ENCODE measurements around the gene MAGI2. TPM values are rescaled to one million over a fixed set of nuclear protein-coding genes. Genes with fewer than 3 reads are reported as not detected.

MAGI2 gene
- total RNA-seq, 1 donor from 2014 or later: 10.7 TPM

DNA sequence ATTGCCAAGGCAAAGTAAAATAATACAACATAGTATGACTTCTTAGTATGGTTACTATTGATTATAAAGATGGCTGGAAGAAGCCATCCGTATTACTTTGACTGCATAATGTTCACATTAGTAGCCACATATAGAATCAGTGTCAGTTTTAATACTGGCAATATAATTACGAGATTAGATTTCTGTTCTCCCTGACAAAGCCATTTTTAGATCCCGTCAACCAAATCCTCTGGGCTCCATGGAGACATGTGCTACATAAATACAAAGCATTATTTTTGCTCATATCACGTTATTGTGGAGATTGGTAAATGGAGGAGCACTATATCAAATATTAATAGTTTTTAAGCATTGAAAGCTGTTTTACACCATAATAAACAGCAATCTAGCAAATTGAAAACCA, 124.0 kb downstream of the MAGI2 start:
- H3K9me3 Mint-ChIP-seq (ENCODE audit: unreplicated experiment): no peaks in the 10 kb centered on the region
- H3K4me3 Mint-ChIP-seq (ENCODE audit: unreplicated experiment): no peak overlapping the region
- H3K27ac Mint-ChIP-seq (ENCODE audit: unreplicated experiment): no peak overlapping the region
- H3K36me3 Mint-ChIP-seq (ENCODE audit: unreplicated experiment): no peaks in the 10 kb centered on the region
- peaks cover 3% of the 10 kb centered on the region for H3K27me3 Mint-ChIP-seq (ENCODE audit: unreplicated experiment)
- DNase-seq (ENCODE audit: extremely low spot score, unreplicated experiment): no peak
- TF ChIP-seq, protein P1, sequence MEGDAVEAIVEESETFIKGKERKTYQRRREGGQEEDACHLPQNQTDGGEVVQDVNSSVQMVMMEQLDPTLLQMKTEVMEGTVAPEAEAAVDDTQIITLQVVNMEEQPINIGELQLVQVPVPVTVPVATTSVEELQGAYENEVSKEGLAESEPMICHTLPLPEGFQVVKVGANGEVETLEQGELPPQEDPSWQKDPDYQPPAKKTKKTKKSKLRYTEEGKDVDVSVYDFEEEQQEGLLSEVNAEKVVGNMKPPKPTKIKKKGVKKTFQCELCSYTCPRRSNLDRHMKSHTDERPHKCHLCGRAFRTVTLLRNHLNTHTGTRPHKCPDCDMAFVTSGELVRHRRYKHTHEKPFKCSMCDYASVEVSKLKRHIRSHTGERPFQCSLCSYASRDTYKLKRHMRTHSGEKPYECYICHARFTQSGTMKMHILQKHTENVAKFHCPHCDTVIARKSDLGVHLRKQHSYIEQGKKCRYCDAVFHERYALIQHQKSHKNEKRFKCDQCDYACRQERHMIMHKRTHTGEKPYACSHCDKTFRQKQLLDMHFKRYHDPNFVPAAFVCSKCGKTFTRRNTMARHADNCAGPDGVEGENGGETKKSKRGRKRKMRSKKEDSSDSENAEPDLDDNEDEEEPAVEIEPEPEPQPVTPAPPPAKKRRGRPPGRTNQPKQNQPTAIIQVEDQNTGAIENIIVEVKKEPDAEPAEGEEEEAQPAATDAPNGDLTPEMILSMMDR (IDR thresholded peaks at IDR 0.05): no peak
- H3K4me1 Mint-ChIP-seq (ENCODE audit: unreplicated experiment): no peaks in the 10 kb centered on the region

DNA sequence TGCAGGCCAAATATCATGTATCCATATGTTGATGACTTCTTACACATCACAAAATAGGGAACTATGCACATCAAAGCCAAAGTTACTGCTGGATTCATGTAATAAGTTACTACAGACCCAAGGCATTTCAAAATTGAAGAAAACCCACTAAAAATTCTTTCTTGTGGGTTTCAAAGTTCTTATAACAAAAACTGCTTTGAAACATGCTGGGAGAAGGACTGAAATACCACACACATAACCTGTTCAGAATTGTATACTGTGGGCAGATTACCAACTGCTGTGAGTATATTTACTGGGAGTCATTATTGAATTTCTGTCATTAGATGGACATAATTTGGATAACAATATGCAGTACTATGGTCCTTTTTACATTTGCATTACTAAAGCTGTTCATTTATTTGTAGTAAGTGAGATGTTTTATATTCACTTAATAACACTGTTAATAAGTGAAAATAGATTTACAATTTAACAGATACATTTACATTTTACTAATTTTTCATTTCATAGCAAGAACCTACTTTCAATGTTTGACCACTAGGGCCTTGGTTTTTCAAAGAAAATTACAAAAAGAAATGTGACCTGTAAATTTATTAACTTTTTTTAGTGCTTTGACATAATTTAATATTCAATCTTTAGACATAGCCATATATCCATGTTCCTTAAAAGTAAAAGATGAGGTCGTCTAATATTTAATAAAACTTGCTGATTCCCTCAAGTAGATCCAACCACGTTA, 132.6 kb downstream of the MAGI2 start:
- Mint-ChIP-seq H3K4me1 (ENCODE audit: unreplicated experiment) (peaks cover 6% of the 10 kb centered on the region), H3K27me3 (ENCODE audit: unreplicated experiment) (peaks cover 2% of the 10 kb centered on the region), H3K36me3 (ENCODE audit: unreplicated experiment) (no peaks in the 10 kb centered on the region), H3K27ac (ENCODE audit: unreplicated experiment) (no peak overlapping the region), H3K9me3 (ENCODE audit: unreplicated experiment) (no peaks in the 10 kb centered on the region), H3K4me3 (ENCODE audit: unreplicated experiment) (no peak overlapping the region)
- no peak for DNase-seq (ENCODE audit: extremely low spot score, unreplicated experiment)
- TF ChIP-seq, protein P1 (IDR thresholded peaks at IDR 0.05): no peak

DNA sequence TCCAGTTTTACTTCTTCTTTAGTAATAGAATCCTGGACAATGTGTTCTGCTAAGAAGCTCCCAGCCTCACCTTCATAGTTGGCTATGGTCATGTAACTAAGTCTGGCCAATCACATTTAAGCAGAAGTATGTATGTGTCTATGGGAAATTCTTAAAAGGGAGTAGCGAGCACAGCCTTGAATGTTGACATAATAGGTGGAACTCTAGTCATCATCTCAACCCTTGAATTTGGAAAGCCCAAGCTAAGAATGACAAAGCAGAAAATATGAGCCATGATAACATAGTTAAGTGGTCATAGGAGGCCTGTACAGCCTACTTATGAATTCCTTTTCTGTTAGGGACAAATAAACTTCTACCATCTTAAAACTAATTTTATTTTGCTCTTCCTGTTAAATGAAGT, 134.1 kb downstream of the MAGI2 start:
- no peak for DNase-seq (ENCODE audit: extremely low spot score, unreplicated experiment)
- Mint-ChIP-seq H3K27me3 (ENCODE audit: unreplicated experiment) (no peaks in the 10 kb centered on the region), H3K36me3 (ENCODE audit: unreplicated experiment) (no peaks in the 10 kb centered on the region), H3K9me3 (ENCODE audit: unreplicated experiment) (no peaks in the 10 kb centered on the region), H3K27ac (ENCODE audit: unreplicated experiment) (no peak overlapping the region), H3K4me1 (ENCODE audit: unreplicated experiment) (peaks cover 6% of the 10 kb centered on the region), H3K4me3 (ENCODE audit: unreplicated experiment) (no peak overlapping the region)
- TF ChIP-seq, protein P1 (IDR thresholded peaks at IDR 0.05): no peak

DNA sequence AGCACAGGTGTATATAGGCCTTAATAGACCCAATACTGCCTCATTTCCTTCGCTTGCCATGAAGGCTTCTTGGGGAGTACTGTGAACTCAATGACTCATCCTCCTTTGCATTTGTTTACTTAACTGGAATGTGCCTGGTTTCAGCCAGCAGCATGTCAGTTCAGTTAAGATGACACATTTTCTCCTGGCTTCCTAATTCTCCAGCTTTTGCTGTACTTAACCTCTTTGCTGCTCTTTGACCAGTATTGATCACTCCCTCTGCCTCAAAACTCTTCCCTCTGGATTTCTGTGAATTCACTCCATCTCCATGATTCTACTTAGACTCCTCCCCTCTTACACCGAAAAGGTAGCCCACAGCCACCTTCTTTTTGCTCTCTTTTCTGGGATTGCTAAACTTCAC, 135.7 kb downstream of the MAGI2 start:
- no peaks in the 10 kb centered on the region for H3K27me3 Mint-ChIP-seq (ENCODE audit: unreplicated experiment)
- peaks cover 6% of the 10 kb centered on the region for H3K4me1 Mint-ChIP-seq (ENCODE audit: unreplicated experiment)
- TF ChIP-seq, protein P1 (IDR thresholded peaks at IDR 0.05): no peak
- H3K27ac Mint-ChIP-seq (ENCODE audit: unreplicated experiment): no peak overlapping the region
- H3K9me3 Mint-ChIP-seq (ENCODE audit: unreplicated experiment): no peaks in the 10 kb centered on the region
- H3K4me3 Mint-ChIP-seq (ENCODE audit: unreplicated experiment): no peak overlapping the region
- DNase-seq (ENCODE audit: extremely low spot score, unreplicated experiment): no peak
- no peaks in the 10 kb centered on the region for H3K36me3 Mint-ChIP-seq (ENCODE audit: unreplicated experiment)

DNA sequence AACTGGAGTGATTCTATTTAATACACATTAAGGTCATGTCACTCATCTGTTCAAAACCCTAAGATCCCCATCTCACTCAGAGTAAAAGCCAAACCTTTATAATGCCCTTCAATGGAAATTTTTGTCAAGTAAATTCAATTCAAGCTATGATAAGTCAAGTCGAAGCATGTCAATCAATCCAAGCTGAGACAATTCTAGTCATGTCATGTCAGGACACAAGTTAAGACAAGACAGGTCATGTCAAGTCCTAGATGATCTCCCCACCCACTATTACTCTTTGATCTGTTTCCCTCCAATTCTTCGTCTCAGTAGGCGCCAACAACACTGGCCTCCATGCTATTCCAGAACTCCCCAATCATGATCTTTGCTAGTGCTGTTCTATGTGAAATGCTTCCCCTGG, 141.4 kb downstream of the MAGI2 start:
- no peak for DNase-seq (ENCODE audit: extremely low spot score, unreplicated experiment)
- Mint-ChIP-seq H3K27ac (ENCODE audit: unreplicated experiment) (no peak overlapping the region), H3K4me1 (ENCODE audit: unreplicated experiment) (no peaks in the 10 kb centered on the region), H3K36me3 (ENCODE audit: unreplicated experiment) (no peaks in the 10 kb centered on the region), H3K27me3 (ENCODE audit: unreplicated experiment) (no peaks in the 10 kb centered on the region), H3K9me3 (ENCODE audit: unreplicated experiment) (no peaks in the 10 kb centered on the region), H3K4me3 (ENCODE audit: unreplicated experiment) (no peak overlapping the region)
- TF ChIP-seq, protein P1 (IDR thresholded peaks at IDR 0.05): no peak

All from osteocyte (in vitro differentiated cells).